GM12878 (cell line): ENCODE measurements around the gene ITGA11. TPM values are rescaled to one million over a fixed set of nuclear protein-coding genes. Genes with fewer than 3 reads are reported as not detected.

Experiments used
- ATAC-seq: fragments of 200-7000 bp; cut with Tn5 transposase; 3 replicates; pipeline ENCODE4 v1.9.1; 2020; ENCODE audit warnings: mild to moderate bottlenecking, moderate library complexity
- BruUV-seq: library from RNA; stranded (reverse); fragments of 400-500 nt; replicated peaks from 2 replicates; lab custom pipeline; 2021; lab: Mats Ljungman, UMichigan
- CTCF ChIA-PET: fragments of 300-600 bp; sonication (Branson Sonifier 250); formaldehyde crosslinking; extraction: SDS; loops from one replicate; lab custom pipeline; 2021; ENCODE audit warnings: inconsistent platforms; lab: Yijun Ruan, JAX
- POLR2A ChIA-PET: fragments of 350-600 bp; formaldehyde crosslinking; extraction: SDS; loops from one replicate; lab custom pipeline; 2021; ENCODE audit warnings: inconsistent platforms; lab: Charles Lee
- RAD21 ChIA-PET: fragments of 300-600 bp; sonication (Branson Sonifier 250); formaldehyde crosslinking; loops from one replicate; lab custom pipeline; 2023; ENCODE audit warnings: antibody characterized with exemption; ENCODE audit not compliant: unreplicated experiment; lab: Charles Lee
- SMC1A ChIA-PET: fragments of 300-600 bp; sonication (Branson Sonifier 250); formaldehyde crosslinking; loops from one replicate; lab custom pipeline; 2023; ENCODE audit not compliant: unreplicated experiment, uncharacterized antibody; lab: Charles Lee
- DNase-seq: peaks from one replicate; pipeline ENCODE4 v3.0.0-alpha.2; 2011; ENCODE audit warnings: low read depth, low spot score
- FAIRE-seq: peaks from 3 replicates; lab custom pipeline; 2011; peaks lifted over from hg19 to GRCh38; lab: Jason Lieb, UNC
- H2AFZ ChIP-seq: 2 replicates; pipeline ENCODE4 v1.6.0; 2011; ENCODE audit warnings: low read depth, low read length, control low read depth; ENCODE audit not compliant: control insufficient read depth
- H3K27ac ChIP-seq: 2 replicates; pipeline ENCODE4 v1.5.1; 2011; ENCODE audit warnings: control low read depth; ENCODE audit not compliant: control insufficient read depth, insufficient read depth
- H3K27me3 ChIP-seq, 2 experiments: replicated peaks in 1 of 2; 2 replicates each; pipeline versions ENCODE4 v1.6.0 to v1.6.1; 2011; ENCODE audit warnings: low read length in 1 of 2; ENCODE audit not compliant: control insufficient read depth in 2 of 2, insufficient read depth in 2 of 2
- H3K36me3 ChIP-seq, 2 experiments: 2 replicates each; pipeline ENCODE4 v1.5.1; 2011; ENCODE audit warnings: low read length in 1 of 2; ENCODE audit not compliant: control insufficient read depth in 2 of 2, insufficient read depth in 2 of 2
- H3K4me1 ChIP-seq: 2 replicates; pipeline ENCODE4 v1.6.1; 2011; ENCODE audit warnings: mild to moderate bottlenecking, low read length, moderate library complexity, mixed read lengths; ENCODE audit not compliant: control insufficient read depth, insufficient read depth
- H3K4me2 ChIP-seq: 2 replicates; pipeline ENCODE4 v1.6.0; 2011; ENCODE audit warnings: control low read depth; ENCODE audit not compliant: control insufficient read depth, insufficient read depth
- H3K4me3 ChIP-seq: fragments of 200-600 bp; sonication (generic); 2 replicates; pipeline ENCODE4 v1.5.1; 2016
- H3K79me2 ChIP-seq: 2 replicates; pipeline ENCODE4 v1.6.0; 2011; ENCODE audit warnings: low read length; ENCODE audit not compliant: control insufficient read depth, insufficient read depth
- H3K9ac ChIP-seq: 2 replicates; pipeline ENCODE4 v1.8.0; 2011; ENCODE audit warnings: low read length, control low read depth, mixed read lengths; ENCODE audit not compliant: control insufficient read depth, insufficient read depth
- H3K9me3 ChIP-seq: replicated peaks from 3 replicates; pipeline ENCODE4 v1.5.1; 2011; ENCODE audit warnings: mild to moderate bottlenecking, low read length; ENCODE audit not compliant: control insufficient read depth, insufficient read depth
- H4K20me1 ChIP-seq: 2 replicates; pipeline ENCODE4 v1.6.0; 2011; ENCODE audit not compliant: control insufficient read depth, insufficient read depth
- WGBS: methylation state at CpG from one replicate; pipeline ENCODE4 v1.1.6; 2016; ENCODE audit warnings: low lambda C conversion rate; ENCODE audit not compliant: insufficient replicate concordance, insufficient coverage; ENCODE audit errors: missing lambda C conversion rate; 5-methylcytosine and 5-hydroxymethylcytosine counted together
- in situ Hi-C: fragments of 300-500 bp; cut with MboI; formaldehyde crosslinking; loops from 9 replicates; pipeline ENCODE4 v1.14.3; 2018; ENCODE audit warnings: mixed read lengths
- intact Hi-C: fragments of 100-400 bp; cut with micrococcal nuclease; formaldehyde crosslinking; loops from one replicate; pipeline ENCODE4 v1.14.2; 2022; ENCODE audit not compliant: unreplicated experiment
- polyA plus RNA-seq, 11 experiments: library from polyadenylated mRNA; depleted of rRNA in 4 of 11; unstranded in 6 of 11; stranded (reverse) in 5 of 11; fragments of >200 nt; fragmentation: Nextera tagmentation in 4 of 11; fragmentation: Illumina TruSeq in 1 of 11; extraction: Ambion mirVana in 4 of 11; extraction: Trizol in 1 of 11; gene quantifications; 1 replicate in 1 of 11; 2 replicates in 10 of 11; pipeline versions ENCODE4 v1.2.1 to v1.2.3, GENCODE V29; 2011 to 2016; ENCODE audit warnings: inconsistent platforms in 2 of 11, missing spikeins in 2 of 11, low read depth in 1 of 11
- total RNA-seq, 4 experiments: library from RNA; depleted of rRNA in 3 of 4; stranded (reverse); fragments of >200 nt in 3 of 4; fragmentation: Illumina TruSeq in 1 of 4; extraction: Trizol in 1 of 4; gene quantifications; 2 replicates each; pipeline versions ENCODE4 v1.2.1 to v1.2.3, GENCODE V29; 2013 to 2021
- TF ChIP-seq, protein P1 (sequence below): IDR thresholded peaks from 2 replicates; pipeline ENCODE4 v1.6.1; 2012; ENCODE audit warnings: improper control_type of control experiment, low read depth, low read length; ENCODE audit not compliant: insufficient replicate concordance

The ITGA11 gene
- total and polyA plus RNA-seq, 10 of the 15 experiments (the other 5 are each of a cell fraction or from before 2014, with no cell fraction given) = under 0.01 to 0.36 (median 0.13) TPM; not detected in 1

DNA sequence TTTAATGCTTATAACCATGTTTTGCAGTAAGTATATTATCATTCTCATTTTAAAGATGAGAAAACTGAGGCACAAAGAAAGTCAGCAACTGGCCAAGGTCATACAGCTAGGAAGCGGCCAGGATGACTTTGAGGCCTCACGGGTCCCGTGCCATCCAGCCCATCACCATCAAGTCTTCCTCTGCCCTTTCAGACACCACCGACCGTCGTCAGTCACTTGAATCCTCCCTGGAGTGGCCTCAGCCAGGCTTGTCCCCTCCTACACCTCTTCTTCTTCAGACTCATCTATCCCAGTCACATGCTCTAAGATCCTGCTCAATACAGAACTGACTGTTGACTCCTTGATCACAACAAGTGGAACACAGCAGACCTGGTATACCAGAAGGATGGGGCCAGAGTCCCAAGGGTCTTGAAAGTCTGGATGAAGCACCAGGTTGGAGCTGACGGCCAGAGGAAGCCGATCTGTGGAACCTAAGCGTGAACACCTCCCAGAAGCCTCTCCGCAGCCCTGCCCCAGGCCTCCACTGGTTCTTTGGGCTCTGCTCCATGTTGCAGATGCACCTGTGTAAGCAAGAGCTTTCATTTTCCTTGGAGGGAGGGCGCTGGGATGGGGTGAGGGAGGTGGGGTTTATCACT, 22.1 kb downstream of the ITGA11 start:
- in situ Hi-C loops = no loop called here
- no peak overlapping the region for H3K4me3 ChIP-seq
- H3K79me2 ChIP-seq = no peaks in the 10 kb centered on the region
- TF ChIP-seq, protein P1, sequence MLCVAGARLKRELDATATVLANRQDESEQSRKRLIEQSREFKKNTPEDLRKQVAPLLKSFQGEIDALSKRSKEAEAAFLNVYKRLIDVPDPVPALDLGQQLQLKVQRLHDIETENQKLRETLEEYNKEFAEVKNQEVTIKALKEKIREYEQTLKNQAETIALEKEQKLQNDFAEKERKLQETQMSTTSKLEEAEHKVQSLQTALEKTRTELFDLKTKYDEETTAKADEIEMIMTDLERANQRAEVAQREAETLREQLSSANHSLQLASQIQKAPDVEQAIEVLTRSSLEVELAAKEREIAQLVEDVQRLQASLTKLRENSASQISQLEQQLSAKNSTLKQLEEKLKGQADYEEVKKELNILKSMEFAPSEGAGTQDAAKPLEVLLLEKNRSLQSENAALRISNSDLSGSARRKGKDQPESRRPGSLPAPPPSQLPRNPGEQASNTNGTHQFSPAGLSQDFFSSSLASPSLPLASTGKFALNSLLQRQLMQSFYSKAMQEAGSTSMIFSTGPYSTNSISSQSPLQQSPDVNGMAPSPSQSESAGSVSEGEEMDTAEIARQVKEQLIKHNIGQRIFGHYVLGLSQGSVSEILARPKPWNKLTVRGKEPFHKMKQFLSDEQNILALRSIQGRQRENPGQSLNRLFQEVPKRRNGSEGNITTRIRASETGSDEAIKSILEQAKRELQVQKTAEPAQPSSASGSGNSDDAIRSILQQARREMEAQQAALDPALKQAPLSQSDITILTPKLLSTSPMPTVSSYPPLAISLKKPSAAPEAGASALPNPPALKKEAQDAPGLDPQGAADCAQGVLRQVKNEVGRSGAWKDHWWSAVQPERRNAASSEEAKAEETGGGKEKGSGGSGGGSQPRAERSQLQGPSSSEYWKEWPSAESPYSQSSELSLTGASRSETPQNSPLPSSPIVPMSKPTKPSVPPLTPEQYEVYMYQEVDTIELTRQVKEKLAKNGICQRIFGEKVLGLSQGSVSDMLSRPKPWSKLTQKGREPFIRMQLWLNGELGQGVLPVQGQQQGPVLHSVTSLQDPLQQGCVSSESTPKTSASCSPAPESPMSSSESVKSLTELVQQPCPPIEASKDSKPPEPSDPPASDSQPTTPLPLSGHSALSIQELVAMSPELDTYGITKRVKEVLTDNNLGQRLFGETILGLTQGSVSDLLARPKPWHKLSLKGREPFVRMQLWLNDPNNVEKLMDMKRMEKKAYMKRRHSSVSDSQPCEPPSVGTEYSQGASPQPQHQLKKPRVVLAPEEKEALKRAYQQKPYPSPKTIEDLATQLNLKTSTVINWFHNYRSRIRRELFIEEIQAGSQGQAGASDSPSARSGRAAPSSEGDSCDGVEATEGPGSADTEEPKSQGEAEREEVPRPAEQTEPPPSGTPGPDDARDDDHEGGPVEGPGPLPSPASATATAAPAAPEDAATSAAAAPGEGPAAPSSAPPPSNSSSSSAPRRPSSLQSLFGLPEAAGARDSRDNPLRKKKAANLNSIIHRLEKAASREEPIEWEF = no peak
- CTCF ChIA-PET = no interaction called here
- RAD21 ChIA-PET = no interaction called here
- H3K4me1 ChIP-seq = no peaks in the 10 kb centered on the region
- 21% methylated on average over 11 of the region's 11 CpGs for WGBS
- SMC1A ChIA-PET = no interaction called here
- H3K36me3 ChIP-seq = no peaks in the 10 kb centered on the region
- BruUV-seq = no TSS peak
- no peak overlapping the region for H3K4me2 ChIP-seq
- intact Hi-C loops = no loop called here
- no peaks in the 10 kb centered on the region for H4K20me1 ChIP-seq
- no peak overlapping the region for H3K27ac ChIP-seq
- no peak overlapping the region for H2AFZ ChIP-seq
- H3K9me3 ChIP-seq = no peaks in the 10 kb centered on the region
- POLR2A ChIA-PET = no interaction called here
- ATAC-seq = no peak
- H3K27me3 ChIP-seq = no peaks in the 10 kb centered on the region
- H3K9ac ChIP-seq = no peak overlapping the region
- no peak for DNase-seq
- no peak for FAIRE-seq
